Endothelial cell of umbilical vein (primary cell): ENCODE measurements around the gene VDR. TPM values are rescaled to one million over a fixed set of nuclear protein-coding genes. Genes with fewer than 3 reads are reported as not detected.

Source experiments
- BruUV-seq: library from RNA; stranded (reverse); fragments of 400-500 nt; replicated peaks from 2 replicates; lab custom pipeline; 2021; lab: Mats Ljungman, UMichigan
- CTCF ChIA-PET: fragments of 300-600, 350-600 bp; sonication (Branson Sonifier 250); formaldehyde crosslinking; loops from one replicate; lab custom pipeline; 2021; ENCODE audit warnings: antibody characterized with exemption, inconsistent platforms; lab: Charles Lee
- POLR2A ChIA-PET: fragments of 300-600, 350-600 bp; sonication (Branson Sonifier 250); formaldehyde crosslinking; loops from one replicate; lab custom pipeline; 2021; ENCODE audit warnings: antibody characterized with exemption, inconsistent platforms; lab: Charles Lee
- DNase-seq: peaks from one replicate; pipeline ENCODE4 v3.0.0-alpha.2; 2011; ENCODE audit warnings: low read depth, low spot score
- FAIRE-seq: peaks from 2 replicates; lab custom pipeline; 2011; peaks lifted over from hg19 to GRCh38; lab: Jason Lieb, UNC
- H2AFZ ChIP-seq: 2 replicates; pipeline ENCODE4 v1.6.0; 2012; ENCODE audit warnings: low read depth, low read length, control low read depth, inconsistent platforms
- H3K27ac ChIP-seq: 2 replicates; pipeline ENCODE4 v1.5.1; 2011; ENCODE audit warnings: low read depth, mild to moderate bottlenecking, control low read depth, low read length, moderate library complexity; ENCODE audit not compliant: insufficient read depth
- H3K27me3 ChIP-seq, 2 experiments: 2 replicates each; pipeline versions ENCODE4 v1.6.0 to v1.6.1; 2011; ENCODE audit warnings: low read length in 2 of 2, mixed read lengths in 1 of 2; ENCODE audit not compliant: control insufficient read depth in 2 of 2, insufficient read depth in 2 of 2
- H3K36me3 ChIP-seq, 2 experiments: 2 replicates in 1 of 2; 3 replicates in 1 of 2; pipeline ENCODE4 v1.5.1; 2011; ENCODE audit warnings: low read length in 2 of 2, mild to moderate bottlenecking in 1 of 2, moderate library complexity in 1 of 2; ENCODE audit not compliant: control insufficient read depth in 2 of 2, insufficient read depth in 2 of 2; ENCODE audit errors: extremely low read depth in 1 of 2
- H3K4me1 ChIP-seq: 3 replicates; pipeline ENCODE4 v1.5.1; 2011; ENCODE audit warnings: mild to moderate bottlenecking, low read length; ENCODE audit not compliant: control insufficient read depth, insufficient read depth; ENCODE audit errors: extremely low read depth
- H3K4me2 ChIP-seq: 2 replicates; pipeline ENCODE4 v1.6.1; 2011; ENCODE audit warnings: low read length, control low read depth, mixed read lengths; ENCODE audit not compliant: insufficient read depth
- H3K4me3 ChIP-seq, 3 experiments: fragments of 200-600 bp in 1 of 3; sonication (generic), shearing (Covaris generic) in 1 of 3; replicated peaks in 1 of 3; 2 replicates each; pipeline ENCODE4 v1.5.1; 2011 to 2016; ENCODE audit warnings: control low read depth in 3 of 3, low read length in 3 of 3, mild to moderate bottlenecking in 2 of 3, inconsistent platforms in 1 of 3, low read depth in 1 of 3, moderate library complexity in 1 of 3; ENCODE audit not compliant: insufficient read depth in 1 of 3
- H3K79me2 ChIP-seq: 2 replicates; pipeline ENCODE4 v1.6.0; 2012; ENCODE audit warnings: low read length, inconsistent platforms; ENCODE audit not compliant: control insufficient read depth, insufficient read depth
- H3K9ac ChIP-seq: replicated peaks from 2 replicates; pipeline ENCODE3; 2011; ENCODE audit warnings: low read length, control low read depth; ENCODE audit not compliant: insufficient read depth; ENCODE audit errors: extremely low read depth
- H3K9me1 ChIP-seq: replicated peaks from 3 replicates; pipeline ENCODE4 v1.6.0; 2011; ENCODE audit warnings: mild to moderate bottlenecking, low read length; ENCODE audit not compliant: control insufficient read depth, insufficient read depth; ENCODE audit errors: extremely low read depth
- H3K9me3 ChIP-seq: replicated peaks from 2 replicates; pipeline ENCODE4 v1.5.1; 2012; ENCODE audit warnings: low read length, inconsistent platforms; ENCODE audit not compliant: control insufficient read depth, insufficient read depth
- H4K20me1 ChIP-seq: replicated peaks from 2 replicates; pipeline ENCODE3; 2011; ENCODE audit warnings: mild to moderate bottlenecking, low read length; ENCODE audit not compliant: control insufficient read depth, insufficient read depth; ENCODE audit errors: extremely low read depth
- EZH2 ChIP-seq: IDR thresholded peaks from 2 replicates; pipeline ENCODE4 v1.6.1; 2012; ENCODE audit warnings: borderline replicate concordance, low read depth, mild to moderate bottlenecking, moderate library complexity, low read length, inconsistent platforms; ENCODE audit not compliant: severe bottlenecking
- FOS ChIP-seq: IDR thresholded peaks from 2 replicates; pipeline ENCODE4 v1.6.1; 2011; ENCODE audit warnings: mild to moderate bottlenecking, low read length, moderate library complexity, borderline replicate concordance; ENCODE audit not compliant: insufficient read depth
- GATA2 ChIP-seq: IDR thresholded peaks from 2 replicates; pipeline ENCODE4 v1.7.0; 2011; ENCODE audit warnings: low read depth, mild to moderate bottlenecking, moderate library complexity, mixed read lengths, low read length; ENCODE audit not compliant: insufficient read length, insufficient read depth
- JUN ChIP-seq: IDR thresholded peaks from 2 replicates; pipeline ENCODE4 v1.6.1; 2011; ENCODE audit warnings: borderline replicate concordance, low read depth; ENCODE audit not compliant: insufficient read length, insufficient read depth
- MYC ChIP-seq: IDR thresholded peaks from one replicate; pipeline ENCODE4 v1.6.1; 2011; ENCODE audit warnings: mild to moderate bottlenecking, low read depth, low read length
- POLR2A ChIP-seq: IDR thresholded peaks from 2 replicates; pipeline ENCODE4 v1.6.1; 2012; ENCODE audit warnings: low read depth, mild to moderate bottlenecking, control low read depth, low read length
- POLR2AphosphoS5 ChIP-seq: IDR thresholded peaks from 2 replicates; pipeline ENCODE4 v1.6.1; 2012; ENCODE audit warnings: low read depth, mild to moderate bottlenecking, control low read depth, low read length, moderate library complexity; ENCODE audit not compliant: insufficient read depth
- dilution Hi-C: fragments of 300-500 bp; cut with MboI; formaldehyde crosslinking; loops from one replicate; pipeline ENCODE4 v1.15.0; 2019; ENCODE audit warnings: low sequenced_read_pairs; ENCODE audit not compliant: extremely low pct_ligation_motif_present
- intact Hi-C: fragments of 100-400 bp; cut with micrococcal nuclease; formaldehyde crosslinking; loops from one replicate; pipeline ENCODE4 v1.10.0; 2022
- polyA plus RNA-seq, 4 experiments: library from polyadenylated mRNA; depleted of rRNA in 3 of 4; stranded (reverse) in 3 of 4; unstranded in 1 of 4; fragments of >200 nt; gene quantifications; 2 replicates each; pipeline versions ENCODE4 v1.2.1 to v1.2.3, GENCODE V29; 2011 to 2012; ENCODE audit warnings: missing spikeins in 1 of 4
- total RNA-seq: library from RNA; stranded (reverse); gene quantifications from 2 replicates; pipeline ENCODE4 v1.2.3, GENCODE V29; 2021
- TF ChIP-seq, protein P1 (sequence below): IDR thresholded peaks from 2 replicates; pipeline ENCODE4 v1.6.1; 2011; ENCODE audit not compliant: insufficient read depth, insufficient read length
- TF ChIP-seq, protein P2 (sequence below), 2 donors: IDR thresholded peaks; 1 replicate in 1 of 2; 2 replicates in 1 of 2; pipeline ENCODE4 v1.5.1; 2011; ENCODE audit warnings: low read length in 2 of 2, mild to moderate bottlenecking in 2 of 2, moderate library complexity in 2 of 2, control low read depth in 1 of 2, inconsistent platforms in 1 of 2, low read depth in 1 of 2; ENCODE audit not compliant: insufficient read depth in 1 of 2; ENCODE audit errors: extremely low read depth in 1 of 2

Gene VDR
- total and polyA plus RNA-seq, 2 donors (not counting 3 experiments of a cell fraction or from before 2014, with no cell fraction given), result 0.73 to 0.91 TPM

DNA sequence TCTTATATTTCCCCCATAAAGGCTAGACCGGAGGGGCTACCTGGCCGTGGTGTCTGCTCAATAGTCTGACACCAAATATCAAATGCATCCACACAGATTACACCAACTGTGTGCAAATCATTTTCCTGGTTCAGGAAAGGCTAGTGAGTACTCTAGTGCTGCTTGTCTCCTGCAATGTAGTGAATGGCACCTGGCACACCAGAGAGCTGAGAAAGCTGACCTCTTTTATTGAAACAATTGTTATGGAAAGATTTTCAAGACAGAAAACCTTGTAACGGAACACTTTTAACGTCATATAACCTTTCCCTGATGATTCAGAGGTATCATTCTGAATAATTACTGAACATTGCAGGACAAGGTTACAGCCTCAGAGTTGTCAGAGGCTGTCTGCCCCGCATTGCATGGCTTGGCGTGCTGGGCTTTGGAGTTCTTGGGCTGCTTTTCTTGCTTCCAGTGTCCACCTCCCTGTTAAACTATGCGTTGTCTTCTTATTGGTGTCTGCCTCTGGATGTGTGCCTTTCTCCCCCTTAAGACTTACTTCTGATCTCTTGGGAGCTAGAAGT, 44.4 kb downstream of the VDR start:
- H3K9me3 ChIP-seq, result no peaks in the 10 kb centered on the region

DNA sequence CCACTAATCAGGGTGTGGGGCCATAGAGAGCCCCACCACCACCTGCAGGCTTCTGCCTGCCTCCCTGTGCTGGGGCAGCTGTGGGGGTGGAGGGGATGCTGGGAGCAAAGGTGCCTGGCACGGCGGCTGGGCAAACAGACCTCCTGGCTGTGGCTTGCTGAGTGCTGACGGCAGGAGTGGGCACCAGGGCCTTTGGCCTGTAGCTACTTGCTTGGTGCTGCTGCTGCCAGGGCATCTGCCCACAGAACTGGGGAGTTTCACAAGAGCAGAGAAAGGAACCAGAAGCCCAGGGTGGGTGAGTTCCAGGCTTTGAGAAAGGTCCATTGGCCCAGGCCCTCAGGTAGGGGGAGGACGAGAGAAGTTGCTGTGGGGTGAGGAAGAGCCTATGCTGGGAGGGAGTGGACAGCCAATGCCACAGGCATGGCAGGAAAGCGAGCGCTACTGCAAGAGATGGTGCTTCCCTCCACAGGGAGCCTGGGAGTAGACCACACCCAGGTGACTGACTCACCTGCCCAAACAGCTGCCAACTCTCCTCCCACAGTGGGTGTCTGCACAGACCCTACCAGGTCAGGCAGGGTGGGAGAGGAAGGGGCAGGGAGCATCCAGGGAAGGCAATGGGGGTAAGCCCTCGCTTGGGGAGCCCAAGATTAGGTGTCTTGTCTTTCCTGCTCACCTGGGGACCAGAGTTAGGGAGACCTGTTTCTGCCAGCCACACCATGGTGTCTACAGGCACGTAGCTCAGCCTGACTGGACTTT, 46.1 kb downstream of the VDR start:
- H3K27me3 ChIP-seq, result no peaks in the 10 kb centered on the region
- POLR2A ChIA-PET, result no interaction called here
- no peaks in the 10 kb centered on the region for H3K4me1 ChIP-seq
- no peak overlapping the region for H3K9ac ChIP-seq
- no peak overlapping the region for H3K27ac ChIP-seq
- intact Hi-C loops, result no loop called here
- H3K4me3 ChIP-seq, result no peak overlapping the region
- H3K9me1 ChIP-seq, result no peaks in the 10 kb centered on the region
- H4K20me1 ChIP-seq, result no peaks in the 10 kb centered on the region
- H2AFZ ChIP-seq, result no peak overlapping the region
- CTCF ChIA-PET, result no interaction called here
- TF ChIP-seq, protein P1, sequence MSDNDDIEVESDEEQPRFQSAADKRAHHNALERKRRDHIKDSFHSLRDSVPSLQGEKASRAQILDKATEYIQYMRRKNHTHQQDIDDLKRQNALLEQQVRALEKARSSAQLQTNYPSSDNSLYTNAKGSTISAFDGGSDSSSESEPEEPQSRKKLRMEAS, result no peak
- TF ChIP-seq POLR2AphosphoS5 (no peak), JUN (no peak), POLR2A (no peak), FOS (no peak), GATA2 (no peak), EZH2 (no peak), MYC (no peak)
- TF ChIP-seq, protein P2, sequence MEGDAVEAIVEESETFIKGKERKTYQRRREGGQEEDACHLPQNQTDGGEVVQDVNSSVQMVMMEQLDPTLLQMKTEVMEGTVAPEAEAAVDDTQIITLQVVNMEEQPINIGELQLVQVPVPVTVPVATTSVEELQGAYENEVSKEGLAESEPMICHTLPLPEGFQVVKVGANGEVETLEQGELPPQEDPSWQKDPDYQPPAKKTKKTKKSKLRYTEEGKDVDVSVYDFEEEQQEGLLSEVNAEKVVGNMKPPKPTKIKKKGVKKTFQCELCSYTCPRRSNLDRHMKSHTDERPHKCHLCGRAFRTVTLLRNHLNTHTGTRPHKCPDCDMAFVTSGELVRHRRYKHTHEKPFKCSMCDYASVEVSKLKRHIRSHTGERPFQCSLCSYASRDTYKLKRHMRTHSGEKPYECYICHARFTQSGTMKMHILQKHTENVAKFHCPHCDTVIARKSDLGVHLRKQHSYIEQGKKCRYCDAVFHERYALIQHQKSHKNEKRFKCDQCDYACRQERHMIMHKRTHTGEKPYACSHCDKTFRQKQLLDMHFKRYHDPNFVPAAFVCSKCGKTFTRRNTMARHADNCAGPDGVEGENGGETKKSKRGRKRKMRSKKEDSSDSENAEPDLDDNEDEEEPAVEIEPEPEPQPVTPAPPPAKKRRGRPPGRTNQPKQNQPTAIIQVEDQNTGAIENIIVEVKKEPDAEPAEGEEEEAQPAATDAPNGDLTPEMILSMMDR (IDR thresholded peaks at IDR 0.05; ENCODE audit: extremely low read depth in 1 of 2, insufficient read depth in 1 of 2, low read depth in 1 of 2, low read length in 2 of 2), result no peak
- BruUV-seq, result no TSS peak
- no peaks in the 10 kb centered on the region for H3K36me3 ChIP-seq
- dilution Hi-C loops, result no loop called here
- no peaks in the 10 kb centered on the region for H3K79me2 ChIP-seq
- no peak for FAIRE-seq
- no peak for DNase-seq
- H3K4me2 ChIP-seq, result no peak overlapping the region
- no peaks in the 10 kb centered on the region for H3K9me3 ChIP-seq

More for the DNA sequence above, 44.4 kb downstream of the VDR start:
- H3K9ac ChIP-seq, result no peak overlapping the region
- no TSS peak for BruUV-seq
- no peaks in the 10 kb centered on the region for H3K4me1 ChIP-seq
- no peaks in the 10 kb centered on the region for H3K79me2 ChIP-seq
- FAIRE-seq, result no peak
- H3K27me3 ChIP-seq, result no peaks in the 10 kb centered on the region
- POLR2A ChIA-PET, result no interaction called here
- intact Hi-C loops (no loop called here), dilution Hi-C loops (no loop called here)
- H3K4me3 ChIP-seq, result no peak overlapping the region
- H3K9me1 ChIP-seq, result no peaks in the 10 kb centered on the region
- TF ChIP-seq FOS, result no peak
- no peak for TF ChIP-seq GATA2
- no peaks in the 10 kb centered on the region for H3K36me3 ChIP-seq
- H4K20me1 ChIP-seq, result no peaks in the 10 kb centered on the region
- H3K4me2 ChIP-seq, result no peak overlapping the region
- H3K27ac ChIP-seq, result no peak overlapping the region
- DNase-seq, result no peak
- H2AFZ ChIP-seq, result no peak overlapping the region
- CTCF ChIA-PET, result no interaction called here
